Activated CD8-positive, alpha-beta memory T cell treated with anti-CD3 and anti-CD28 coated beads, Interleukin-2, amount 50 U/mL, for 4 hours (primary cell): Measurements from ENCODE around the gene GSTT2.
"Not testable (repeated sequence)": the region's sequence is repeated elsewhere in the genome, so short reads cannot be mapped to it uniquely, and the experiment has no call there.

Source experiments
- DNase-seq: peaks from one replicate; pipeline ENCODE4 v3.0.0-alpha.2; 2020

GSTT2 gene

GRCh38 chr22:23979557-23980240, at the start of gene GSTT2:
Gene GSTT2 (plus strand): TSS chr22:23980134.
- DNase-seq, result not testable (repeated sequence)

DNA sequence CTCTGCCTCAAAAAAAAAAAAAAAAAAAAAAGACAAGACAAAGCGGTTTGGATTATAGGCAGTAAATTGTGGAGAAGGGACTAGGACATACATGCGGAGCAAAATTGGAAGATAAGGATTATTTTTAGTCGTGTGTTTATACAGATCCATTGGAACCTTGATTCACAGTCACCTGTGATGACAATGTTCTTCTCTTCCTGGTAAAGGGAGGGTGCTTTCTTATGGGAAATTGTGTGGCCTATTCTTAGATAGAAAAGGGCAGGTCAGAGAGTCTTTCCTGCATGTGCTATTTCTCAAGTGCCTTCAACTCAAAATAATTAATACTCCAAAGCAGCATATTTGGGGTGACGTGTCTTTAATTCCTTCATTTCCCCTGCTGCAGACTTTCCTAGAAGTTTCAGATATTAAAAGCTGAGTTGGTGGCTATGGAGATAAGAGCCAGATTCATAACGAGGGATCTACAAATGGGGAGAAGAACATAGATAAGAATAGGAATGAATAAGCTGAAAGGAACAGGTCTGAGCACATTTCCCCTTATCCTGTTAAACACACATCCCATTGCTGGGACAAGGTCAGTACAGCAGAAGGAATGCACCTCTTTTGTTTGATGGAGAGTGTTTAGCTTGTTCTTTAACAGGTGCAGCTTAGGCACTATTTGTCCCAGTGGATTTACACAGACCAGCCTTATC, 41.5 kb upstream of the GSTT2 start:
- DNase-seq, result no peak

GRCh38 chr22:23939017-23939357, 40.9 kb upstream of the GSTT2 start:
- DNase-seq, result no peak

DNA sequence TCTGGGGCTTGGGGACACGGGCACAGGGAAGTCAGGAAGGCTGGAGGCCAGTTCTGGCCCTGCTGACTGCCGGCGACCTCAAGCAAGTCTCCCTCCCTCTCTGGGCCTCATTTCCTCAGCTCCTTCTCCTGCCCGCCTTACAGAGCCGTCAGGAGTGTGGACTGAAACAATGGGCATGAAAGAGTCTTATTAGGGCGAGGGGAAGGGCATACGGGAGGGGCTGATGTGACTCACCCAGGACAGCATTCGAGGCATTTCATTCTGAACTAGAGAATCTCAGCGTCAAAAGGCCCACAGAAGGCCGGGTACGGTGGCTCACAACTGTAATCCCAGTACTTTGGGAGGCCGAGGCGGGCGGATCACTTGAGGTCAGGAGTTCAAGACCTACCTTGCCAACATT, 39.8 kb upstream of the GSTT2 start:
- DNase-seq, result not testable (repeated sequence)

DNA sequence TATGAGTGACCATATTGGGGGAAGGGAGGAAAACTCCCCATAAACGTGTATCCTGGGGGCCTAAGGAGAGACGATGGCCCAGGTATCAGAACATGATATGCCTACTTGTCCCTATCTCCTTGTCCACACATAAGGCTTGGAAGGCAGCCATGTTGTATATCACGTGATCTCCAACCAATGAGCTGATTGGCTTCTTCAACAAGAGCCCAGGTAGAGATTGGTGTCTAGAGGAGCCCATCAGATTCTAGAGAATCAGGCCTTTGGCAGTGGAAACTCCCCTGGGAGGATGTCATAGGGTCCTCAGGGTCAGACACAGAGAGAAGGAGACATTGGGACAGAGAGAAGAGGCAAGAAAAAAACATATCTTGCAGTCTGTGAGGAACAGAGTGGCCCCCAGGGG, 32.5 kb upstream of the GSTT2 start:
- DNase-seq, result not testable (repeated sequence)

- not testable (repeated sequence) for DNase-seq
Observed at GRCh38 chr22:23949764-23950163, 30.2 kb upstream of the GSTT2 start.

GRCh38 chr22:23951383-23951782, 28.6 kb upstream of the GSTT2 start:
- DNase-seq, result not testable (repeated sequence)

DNA sequence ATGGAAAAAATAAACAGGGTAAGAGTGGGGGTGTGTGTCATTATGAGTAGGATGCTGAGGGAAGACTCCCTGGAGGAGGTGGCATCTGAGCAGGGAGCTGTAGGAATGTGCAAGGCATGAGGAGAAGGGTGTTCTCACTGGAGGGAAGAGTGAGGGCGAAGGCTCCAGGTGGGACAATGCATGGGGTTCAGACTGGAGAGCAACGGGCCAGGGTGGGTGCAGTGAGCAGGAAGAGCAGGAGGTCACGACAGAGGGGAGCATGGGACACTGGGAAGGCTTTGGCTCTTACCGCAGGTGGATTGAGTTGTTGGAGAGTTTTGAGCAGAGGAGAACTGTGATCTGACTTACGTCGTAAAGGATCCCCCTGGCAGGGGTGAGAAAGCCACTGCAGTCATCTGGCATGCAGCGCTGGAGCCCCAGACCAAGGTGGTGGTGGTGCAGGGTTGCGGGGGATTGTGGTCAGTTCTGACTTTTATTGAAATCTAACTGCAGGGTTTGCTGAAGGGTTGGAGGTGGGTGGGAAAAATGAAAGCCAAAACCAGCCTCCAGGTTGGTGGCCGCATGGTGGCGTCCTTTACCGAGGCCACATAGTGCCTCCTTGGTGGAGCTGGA, 27.0 kb upstream of the GSTT2 start:
- DNase-seq, result not testable (repeated sequence)

DNA sequence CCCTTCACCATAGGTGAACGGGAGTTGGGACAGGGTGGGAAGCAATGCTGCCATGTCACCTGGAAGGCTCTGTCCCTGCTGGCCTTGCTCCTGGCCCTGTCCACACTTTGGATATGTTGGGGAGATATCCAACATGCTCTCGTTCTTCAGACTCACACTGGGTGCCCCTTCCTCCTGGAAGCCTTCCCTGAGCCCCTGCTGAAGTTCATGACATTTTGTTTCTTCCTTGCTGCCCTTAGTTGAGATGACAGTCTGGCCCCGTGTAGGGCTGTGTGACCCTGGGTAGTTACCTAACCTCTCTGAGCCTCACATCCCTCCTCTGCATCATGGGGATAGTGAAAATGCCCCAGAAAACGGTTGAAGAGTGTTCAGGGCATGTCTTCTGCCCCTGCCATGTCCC, 26.4 kb upstream of the GSTT2 start:
- DNase-seq, result not testable (repeated sequence)

GRCh38 chr22:23954193-23954990, 25.5 kb upstream of the GSTT2 start:
- DNase-seq, result not testable (repeated sequence)

- not testable (repeated sequence) for DNase-seq
Observed at GRCh38 chr22:23954991-23955305, 25.0 kb upstream of the GSTT2 start.

DNA sequence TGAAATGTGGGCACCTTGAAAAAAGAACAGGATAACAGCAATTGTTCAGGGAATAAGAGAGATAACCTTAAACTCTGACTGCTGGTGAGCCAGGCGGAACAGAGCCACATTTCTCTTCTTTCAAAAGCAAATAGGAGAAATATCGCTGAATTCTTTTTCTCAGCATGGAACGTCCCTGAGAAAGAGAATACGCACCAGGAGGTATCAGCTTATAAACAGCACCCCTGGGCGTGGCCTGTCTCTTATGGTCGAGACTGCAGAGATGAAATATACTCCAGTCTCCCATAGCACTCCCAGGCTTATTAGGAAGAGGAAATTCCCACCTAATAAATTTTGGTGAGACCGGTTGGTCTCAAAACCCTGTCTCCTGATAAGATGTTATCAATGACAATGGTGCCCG, 24.0 kb upstream of the GSTT2 start:
- DNase-seq, result not testable (repeated sequence)

DNA sequence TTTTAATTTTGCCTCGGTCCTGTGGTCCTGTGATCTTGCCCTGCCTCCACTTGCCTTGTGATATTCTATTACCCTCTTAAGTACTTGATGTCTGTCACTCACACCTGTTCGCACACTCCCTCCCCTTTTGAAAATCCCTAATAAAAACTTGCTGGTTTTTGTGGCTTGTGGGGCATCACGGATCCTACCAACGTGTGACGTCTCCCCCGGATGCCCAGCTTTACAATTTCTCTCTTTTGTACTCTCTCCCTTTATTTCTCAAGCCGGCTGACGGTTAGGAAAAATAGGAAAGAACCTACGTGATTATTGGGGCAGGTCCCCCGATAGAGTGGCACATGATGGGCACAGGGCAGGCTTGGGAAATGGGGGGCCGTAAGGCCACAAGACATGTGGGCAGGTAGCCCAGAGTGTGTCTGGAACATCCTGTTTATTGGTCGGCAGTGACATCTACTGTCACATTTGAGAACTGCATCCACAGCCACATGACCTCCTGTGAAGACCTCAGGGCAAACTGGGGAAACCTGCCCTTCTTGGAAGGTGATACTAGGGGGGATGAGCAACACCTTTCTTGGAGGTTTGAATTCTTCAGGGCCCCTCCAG, 23.5 kb upstream of the GSTT2 start:
- peak; percentile 73 for DNase-seq

- not testable (repeated sequence) for DNase-seq
Observed at GRCh38 chr22:23961084-23961771, 18.7 kb upstream of the GSTT2 start, which contains the start of gene GSTT2B. Gene GSTT2B (minus strand): TSS chr22:23961195. CDS start chr22:23961131, 64 bp downstream.

- not testable (repeated sequence) for DNase-seq
Observed at GRCh38 chr22:23966094-23966493, 13.8 kb upstream of the GSTT2 start.

DNA sequence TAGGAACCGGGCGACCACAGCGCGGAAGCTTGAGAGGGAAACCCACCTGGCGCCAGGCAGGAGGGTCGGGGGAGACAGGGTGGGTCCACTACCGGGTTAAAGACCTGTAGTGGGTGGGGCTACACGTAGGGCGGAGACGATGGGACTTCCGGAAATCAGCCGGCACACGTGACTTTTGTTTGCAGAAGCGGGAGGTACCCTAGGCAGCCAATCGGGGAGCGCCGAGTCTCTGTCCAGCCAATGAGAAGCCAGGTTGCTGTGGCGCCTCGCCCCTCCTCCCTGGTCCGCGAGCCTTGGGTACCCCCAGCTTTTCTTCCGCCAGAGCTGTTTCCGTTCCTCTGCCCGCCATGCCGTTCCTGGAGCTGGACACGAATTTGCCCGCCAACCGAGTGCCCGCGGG, 13.4 kb upstream of the GSTT2 start, which contains the start of gene DDTL:
TSS of gene DDTL (plus strand) at position 321 of the 400 bp plus-strand sequence. CDS start at position 348, 27 bp downstream.
- DNase-seq, result not testable (repeated sequence)

DNA sequence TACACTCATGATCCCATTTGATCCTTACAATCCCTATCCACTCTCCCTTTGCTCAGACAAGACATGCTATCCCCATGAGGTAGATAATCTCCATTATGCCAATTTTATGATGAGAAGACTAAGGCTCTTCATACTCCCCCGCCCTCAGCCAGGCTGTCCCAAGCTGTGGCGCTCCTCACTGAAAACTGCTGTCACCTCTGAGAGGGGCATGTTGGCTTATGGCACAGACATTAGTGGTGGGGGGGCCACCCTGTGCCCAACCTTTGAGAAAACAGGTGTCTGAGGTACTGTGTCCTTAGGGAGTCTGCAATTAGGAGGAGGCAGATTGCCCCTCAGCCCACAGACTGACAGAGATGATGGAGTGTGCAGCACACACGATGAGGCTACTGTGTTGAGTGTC, 10.9 kb upstream of the GSTT2 start:
- no peak for DNase-seq

DNA sequence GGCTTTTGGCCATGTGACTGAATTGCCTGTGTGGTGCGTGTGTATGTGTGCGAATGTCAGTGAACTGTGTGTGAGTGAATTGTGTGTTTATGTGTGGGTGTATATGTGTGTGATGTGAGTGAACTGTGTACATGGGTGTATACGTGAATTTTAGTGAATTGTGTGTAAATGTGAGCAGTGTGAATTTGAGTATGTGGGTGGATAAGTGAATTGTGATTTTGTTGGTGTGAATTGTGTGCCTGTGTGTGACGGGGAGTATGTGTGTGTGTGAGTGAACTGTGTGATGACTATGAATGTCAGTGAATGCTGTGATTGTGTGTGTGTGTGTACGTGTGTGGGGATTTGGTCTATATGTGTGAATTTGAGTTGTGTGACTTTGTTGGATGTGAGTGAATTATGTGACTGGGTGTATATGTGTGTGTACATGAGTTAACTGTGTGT, 9.7 kb upstream of the GSTT2 start:
- DNase-seq, result no peak

GRCh38 chr22:23970816-23971486, 9.0 kb upstream of the GSTT2 start:
- DNase-seq, result no peak

DNA sequence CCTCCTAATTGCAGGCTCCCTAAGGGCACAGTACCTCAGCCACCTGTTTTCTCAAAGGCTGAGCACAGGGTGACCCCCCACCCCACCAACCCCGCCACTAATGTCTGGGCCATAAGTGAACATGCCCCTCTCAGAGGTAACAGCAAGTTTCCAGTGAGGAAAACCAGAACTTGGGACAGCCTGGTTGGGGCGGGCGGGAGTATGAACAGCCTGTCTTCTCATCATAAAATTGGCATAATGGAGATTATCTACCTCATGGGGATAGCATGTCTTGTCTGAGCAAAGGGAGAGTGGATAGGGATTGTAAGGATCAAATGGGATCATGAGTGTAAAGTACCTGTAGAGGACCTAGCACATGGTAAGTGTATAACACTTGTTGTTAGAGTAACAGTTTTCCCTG, 8.0 kb upstream of the GSTT2 start:
- not testable (repeated sequence) for DNase-seq

- DNase-seq, result not testable (repeated sequence)
Observed at GRCh38 chr22:23974345-23974744, 5.6 kb upstream of the GSTT2 start, which contains the start of gene DDT. Gene DDT (minus strand): TSS chr22:23974441. CDS start chr22:23974414, 27 bp downstream.
